Endothelial cell (in vitro differentiated cells): ENCODE results near the gene MRFAP1. TPM values are rescaled to one million over a fixed set of nuclear protein-coding genes. Genes with fewer than 3 reads are reported as not detected.
A peak's percentile ranks its signal among the peaks of the same experiment; 100 is the strongest.

Source experiments
- DNase-seq: peaks from one replicate; pipeline ENCODE4 v3.0.0; 2021; ENCODE audit warnings: low spot score
- H3K27ac Mint-ChIP-seq: one replicate; pipeline ENCODE4 v1.8.0; 2021; ENCODE audit warnings: mixed read lengths, inconsistent platforms; ENCODE audit not compliant: unreplicated experiment
- H3K27me3 Mint-ChIP-seq: one replicate; pipeline ENCODE4 v1.8.0; 2021; ENCODE audit warnings: mild to moderate bottlenecking, moderate library complexity, mixed read lengths, inconsistent platforms; ENCODE audit not compliant: unreplicated experiment
- H3K36me3 Mint-ChIP-seq: one replicate; pipeline ENCODE4 v1.8.0; 2021; ENCODE audit warnings: mild to moderate bottlenecking, low read depth, mixed read lengths, inconsistent platforms; ENCODE audit not compliant: unreplicated experiment
- H3K4me1 Mint-ChIP-seq: one replicate; pipeline ENCODE4 v1.8.0; 2021; ENCODE audit warnings: mild to moderate bottlenecking, mixed read lengths, inconsistent platforms; ENCODE audit not compliant: unreplicated experiment
- H3K4me3 Mint-ChIP-seq: one replicate; pipeline ENCODE4 v1.8.0; 2021; ENCODE audit warnings: mild to moderate bottlenecking, mixed read lengths, inconsistent platforms; ENCODE audit not compliant: unreplicated experiment
- H3K9me3 Mint-ChIP-seq: one replicate; pipeline ENCODE4 v1.8.0; 2021; ENCODE audit warnings: mixed read lengths, inconsistent platforms; ENCODE audit not compliant: unreplicated experiment
- total RNA-seq: library from RNA; stranded (reverse); fragmentation: NEBNext Ultra II Directional; extraction: Animal tissue kit (Norgen Biotek cat#: 25700); gene quantifications from one replicate; pipeline ENCODE4 v1.2.1, GENCODE V29; 2021; ENCODE audit not compliant: unreplicated experiment
- TF ChIP-seq, protein P1 (sequence below): fragments of 200-600 bp; sonication (generic); IDR thresholded peaks from one replicate; pipeline ENCODE4 v1.5.0; 2021; ENCODE audit warnings: antibody characterized with exemption; ENCODE audit not compliant: unreplicated experiment

Gene MRFAP1
- total RNA-seq, 1 donor from 2014 or later: 226 TPM

DNA sequence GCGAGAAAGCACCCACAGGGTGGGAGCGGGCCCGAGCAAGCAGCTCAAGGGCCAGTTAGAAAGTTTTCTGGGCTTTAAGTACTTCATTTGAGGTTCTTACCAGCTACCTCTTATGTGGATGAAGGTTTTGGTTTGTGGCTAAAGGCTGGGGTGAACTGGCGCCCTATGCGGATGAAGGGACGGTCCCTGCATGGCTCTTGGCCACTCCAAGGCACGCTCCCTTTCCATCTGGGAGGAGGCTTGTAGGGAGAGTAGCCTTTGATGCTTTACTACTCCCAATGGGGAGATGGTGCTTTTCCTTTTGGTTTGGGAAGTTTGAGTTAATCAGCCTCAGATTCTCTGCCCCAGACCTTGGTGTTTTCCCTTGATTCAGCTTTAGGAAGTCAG lies 17.7 kb downstream of the MRFAP1 start:
- H3K27ac Mint-ChIP-seq: no peak overlapping the region
- TF ChIP-seq, protein P1, sequence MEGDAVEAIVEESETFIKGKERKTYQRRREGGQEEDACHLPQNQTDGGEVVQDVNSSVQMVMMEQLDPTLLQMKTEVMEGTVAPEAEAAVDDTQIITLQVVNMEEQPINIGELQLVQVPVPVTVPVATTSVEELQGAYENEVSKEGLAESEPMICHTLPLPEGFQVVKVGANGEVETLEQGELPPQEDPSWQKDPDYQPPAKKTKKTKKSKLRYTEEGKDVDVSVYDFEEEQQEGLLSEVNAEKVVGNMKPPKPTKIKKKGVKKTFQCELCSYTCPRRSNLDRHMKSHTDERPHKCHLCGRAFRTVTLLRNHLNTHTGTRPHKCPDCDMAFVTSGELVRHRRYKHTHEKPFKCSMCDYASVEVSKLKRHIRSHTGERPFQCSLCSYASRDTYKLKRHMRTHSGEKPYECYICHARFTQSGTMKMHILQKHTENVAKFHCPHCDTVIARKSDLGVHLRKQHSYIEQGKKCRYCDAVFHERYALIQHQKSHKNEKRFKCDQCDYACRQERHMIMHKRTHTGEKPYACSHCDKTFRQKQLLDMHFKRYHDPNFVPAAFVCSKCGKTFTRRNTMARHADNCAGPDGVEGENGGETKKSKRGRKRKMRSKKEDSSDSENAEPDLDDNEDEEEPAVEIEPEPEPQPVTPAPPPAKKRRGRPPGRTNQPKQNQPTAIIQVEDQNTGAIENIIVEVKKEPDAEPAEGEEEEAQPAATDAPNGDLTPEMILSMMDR: no peak
- H3K4me3 Mint-ChIP-seq: no peak overlapping the region
- no peaks in the 10 kb centered on the region for H3K4me1 Mint-ChIP-seq
- no peak for DNase-seq
- no peaks in the 10 kb centered on the region for H3K9me3 Mint-ChIP-seq
- H3K36me3 Mint-ChIP-seq: no peaks in the 10 kb centered on the region
- peaks cover 4% of the 10 kb centered on the region for H3K27me3 Mint-ChIP-seq

GRCh38 chr4:6658597-6659075 lies 18.2 kb downstream of the MRFAP1 start:
- no peaks in the 10 kb centered on the region for H3K36me3 Mint-ChIP-seq
- DNase-seq: peak; percentile 42
- no peak overlapping the region for H3K27ac Mint-ChIP-seq
- TF ChIP-seq, protein P1: no peak
- H3K9me3 Mint-ChIP-seq: no peaks in the 10 kb centered on the region
- H3K4me1 Mint-ChIP-seq: no peaks in the 10 kb centered on the region
- H3K27me3 Mint-ChIP-seq: peaks cover 6% of the 10 kb centered on the region
- H3K4me3 Mint-ChIP-seq: no peak overlapping the region

GRCh38 chr4:6659897-6660296 lies 19.4 kb downstream of the MRFAP1 start:
- no peak for DNase-seq
- H3K9me3 Mint-ChIP-seq: no peaks in the 10 kb centered on the region
- no peak overlapping the region for H3K4me3 Mint-ChIP-seq
- TF ChIP-seq, protein P1: no peak
- no peaks in the 10 kb centered on the region for H3K36me3 Mint-ChIP-seq
- H3K27me3 Mint-ChIP-seq: peaks cover 6% of the 10 kb centered on the region
- no peaks in the 10 kb centered on the region for H3K4me1 Mint-ChIP-seq
- no peak overlapping the region for H3K27ac Mint-ChIP-seq

- Mint-ChIP-seq H3K9me3 (no peaks in the 10 kb centered on the region), H3K27me3 (peaks cover 6% of the 10 kb centered on the region), H3K36me3 (no peaks in the 10 kb centered on the region), H3K4me3 (no peak overlapping the region), H3K27ac (no peak overlapping the region), H3K4me1 (no peaks in the 10 kb centered on the region)
- DNase-seq: no peak
- TF ChIP-seq, protein P1: no peak
Measured at GRCh38 chr4:6660430-6660829, 19.9 kb downstream of the MRFAP1 start.

- peaks cover 8% of the 10 kb centered on the region for H3K27me3 Mint-ChIP-seq
- TF ChIP-seq, protein P1: no peak
Measured at GRCh38 chr4:6662591-6662990, 22.1 kb downstream of the MRFAP1 start.

More at GRCh38 chr4:6662591-6662990, 22.1 kb downstream of the MRFAP1 start:
- Mint-ChIP-seq H3K36me3 (no peaks in the 10 kb centered on the region), H3K27ac (no peak overlapping the region), H3K9me3 (no peaks in the 10 kb centered on the region), H3K4me3 (no peak overlapping the region), H3K4me1 (no peaks in the 10 kb centered on the region)
- no peak for DNase-seq
